ENCODE measurements around the gene DDAH1. TPM values are rescaled to one million over a fixed set of nuclear protein-coding genes. Genes with fewer than 3 reads are reported as not detected.

The DDAH1 gene
- total RNA-seq, 1 donor from 2014 or later: 45.7 TPM

DNA sequence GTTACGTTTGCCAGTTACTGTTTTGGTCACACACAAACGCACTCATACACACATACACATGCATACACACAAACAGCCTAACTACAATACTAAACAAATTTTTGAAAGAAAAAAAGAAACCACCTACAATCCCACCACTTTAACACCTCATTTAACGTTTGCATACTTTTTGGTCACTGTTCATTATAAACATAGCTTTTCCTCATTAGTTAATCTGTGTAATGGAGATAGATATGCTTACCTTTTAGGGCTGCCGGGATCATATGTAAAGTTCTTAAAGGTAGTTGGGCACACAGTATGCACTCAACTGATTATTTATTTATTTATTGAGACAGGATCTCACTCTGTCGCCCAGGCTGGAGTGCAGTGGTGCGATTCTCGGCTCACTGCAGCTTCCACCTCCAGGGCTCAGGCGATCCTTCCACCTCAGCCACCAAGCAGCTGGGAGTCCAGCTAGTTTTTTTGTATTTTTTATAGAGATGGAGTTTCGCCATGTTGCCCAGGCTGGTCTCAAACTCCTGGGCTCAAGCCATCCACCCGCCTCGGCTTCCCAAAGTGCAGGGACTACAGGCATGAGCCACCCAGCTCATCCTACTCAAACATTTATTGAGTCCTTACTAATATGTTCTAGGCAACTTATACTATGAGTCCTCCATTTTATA lies 187.8 kb downstream of the DDAH1 start:
- no peak for DNase-seq (ENCODE audit: low read depth, low spot score)

- DNase-seq (ENCODE audit: low read depth, low spot score): peak; percentile 97
Measured at GRCh38 chr1:85276215-85276977, 188.6 kb downstream of the DDAH1 start, which contains the start of gene BCL10. TSS of gene BCL10 (minus strand) at chr1:85276632. CDS start at chr1:85276352, 280 bp downstream.

GRCh38 chr1:85275701-85276214 lies 189.2 kb downstream of the DDAH1 start:
- no peak for DNase-seq (ENCODE audit: low read depth, low spot score)

DNA sequence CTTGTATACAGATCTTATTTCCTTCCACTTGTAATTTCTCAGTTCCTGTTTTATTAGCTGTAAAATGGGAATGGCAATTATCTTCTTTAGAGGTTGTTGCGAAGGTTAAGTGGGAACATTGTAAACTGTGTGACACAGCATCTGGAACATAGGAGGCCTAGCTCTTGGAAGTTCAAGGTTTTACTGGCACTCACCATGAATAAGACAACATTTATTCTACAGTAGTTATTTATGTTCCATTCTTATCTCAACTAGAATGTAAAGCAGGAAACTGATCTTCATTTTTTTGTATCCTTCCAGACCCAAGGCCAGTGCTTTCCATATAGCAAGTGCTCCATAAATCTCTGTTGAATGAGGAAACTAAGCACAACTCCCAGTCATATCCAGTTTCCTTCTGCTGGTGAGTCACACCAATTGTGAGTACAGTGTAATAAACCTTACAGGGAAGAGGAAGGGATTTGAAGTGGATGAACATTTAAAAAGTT lies 189.9 kb downstream of the DDAH1 start:
- DNase-seq (ENCODE audit: low read depth, low spot score): peak; percentile 69

DNA sequence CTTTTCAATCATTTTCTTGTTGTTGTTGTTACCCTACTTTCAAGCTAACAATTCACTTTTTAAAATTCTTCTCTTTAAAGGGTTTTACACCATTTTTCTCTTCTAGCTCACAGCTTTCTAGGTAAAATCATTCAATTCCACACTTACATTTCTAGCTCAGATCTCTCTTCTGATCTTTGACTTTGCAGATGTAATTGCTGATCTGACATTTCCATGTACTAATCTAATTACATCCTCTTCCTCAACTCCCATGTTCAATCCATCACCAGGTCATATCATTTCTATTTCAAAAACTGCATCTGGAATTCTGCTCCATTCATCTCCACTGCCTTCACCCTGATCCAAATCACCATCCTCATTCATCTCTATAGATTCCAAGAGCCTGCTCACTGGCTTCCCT lies 191.6 kb downstream of the DDAH1 start:
- no peak for DNase-seq (ENCODE audit: low read depth, low spot score)

DNA sequence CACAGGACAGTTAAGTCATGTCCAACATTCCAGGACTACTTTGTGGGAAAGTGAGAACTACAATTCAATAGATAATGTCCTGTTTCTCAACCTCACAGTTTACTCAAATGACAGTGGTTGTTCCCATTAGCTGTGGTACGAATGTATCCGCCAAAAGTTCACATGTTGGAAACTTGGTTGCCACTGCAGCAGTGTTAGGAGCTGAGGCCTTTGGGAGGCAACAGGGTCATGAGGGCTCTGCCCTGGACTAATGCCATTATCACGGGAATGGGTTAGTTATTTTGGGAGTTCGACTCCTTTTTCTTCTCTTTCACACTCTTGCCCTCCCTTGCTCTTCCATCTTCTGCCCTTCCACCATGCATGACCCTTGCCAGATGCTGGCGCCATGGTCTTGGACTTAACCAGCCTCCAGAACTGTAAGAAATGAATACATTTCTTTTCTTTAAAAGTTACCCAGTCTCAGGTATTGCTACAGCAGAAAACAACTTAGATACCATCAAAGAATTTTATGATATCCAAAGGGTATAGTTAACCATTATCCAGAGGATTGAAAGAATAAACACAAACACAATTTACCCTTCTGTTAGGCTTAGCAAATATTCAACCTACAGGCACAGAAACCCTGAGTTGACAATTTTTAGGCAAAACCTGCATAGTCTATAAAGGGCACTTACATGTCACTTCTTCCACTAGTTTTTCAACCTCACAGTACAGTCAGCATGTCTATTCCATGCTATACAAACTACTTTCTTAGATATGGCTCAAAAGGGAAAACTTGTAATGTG lies 196.0 kb downstream of the DDAH1 start:
- no peak for DNase-seq (ENCODE audit: low read depth, low spot score)

Other genes starting within 250 kb of the DDAH1 start
- gene C1orf52, start 205.5 kb downstream of the DDAH1 start, total RNA-seq: 16.2 and 24.4 TPM in 2 replicates
- 54.9 and 69.8 TPM in 2 replicates for gene BCL10, start 188.5 kb downstream of the DDAH1 start, total RNA-seq
- gene CCN1, start 115.6 kb upstream of the DDAH1 start, total RNA-seq: 171 and 172 TPM in 2 replicates
- 14.8 and 18.7 TPM in 2 replicates for gene ZNHIT6, start 243.3 kb upstream of the DDAH1 start, total RNA-seq